HG03432 (cell line): ENCODE data around the gene PTPN12.

Experiments used
- ATAC-seq: cut with Tn5 transposase; IDR thresholded peaks from one replicate; pipeline ENCODE4 v1.9.1; 2021; ENCODE audit warnings: mild to moderate bottlenecking, moderate library complexity; ENCODE audit not compliant: unreplicated experiment

PTPN12 gene

DNA sequence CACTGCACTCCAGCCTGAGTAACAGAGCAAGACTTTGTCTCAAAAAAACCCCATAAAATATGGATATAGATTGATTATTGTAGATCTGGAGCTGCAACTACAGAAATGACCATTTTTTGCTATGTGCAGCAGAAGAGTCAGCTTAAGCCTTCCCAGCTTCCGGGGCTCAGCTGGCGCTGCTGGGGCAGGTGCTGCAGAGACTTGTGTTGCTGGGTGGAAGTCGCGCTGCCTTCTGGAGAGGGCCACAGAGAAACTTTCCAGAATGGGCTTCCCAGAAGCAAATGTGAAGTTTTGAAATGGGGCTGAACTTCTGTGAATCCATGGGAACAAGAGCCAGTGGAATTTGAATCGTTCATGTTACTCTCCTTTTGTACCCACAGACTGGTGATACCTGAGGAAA lies 121.8 kb downstream of the PTPN12 start:
- no peak for ATAC-seq

- no peak for ATAC-seq
These were observed 124.7 kb downstream of the PTPN12 start for GRCh38 chr7:77661816-77662215.

- no peak for ATAC-seq
These were observed 125.8 kb downstream of the PTPN12 start for GRCh38 chr7:77662869-77663268.

- ATAC-seq: no peak
These were observed 127.6 kb downstream of the PTPN12 start for GRCh38 chr7:77664715-77665114.

GRCh38 chr7:77665161-77665560 lies 128.1 kb downstream of the PTPN12 start:
- no peak for ATAC-seq

GRCh38 chr7:77667459-77668086 lies 130.5 kb downstream of the PTPN12 start:
- ATAC-seq: no peak

GRCh38 chr7:77674878-77675277 lies 137.8 kb downstream of the PTPN12 start:
- peak; percentile 79 for ATAC-seq

DNA sequence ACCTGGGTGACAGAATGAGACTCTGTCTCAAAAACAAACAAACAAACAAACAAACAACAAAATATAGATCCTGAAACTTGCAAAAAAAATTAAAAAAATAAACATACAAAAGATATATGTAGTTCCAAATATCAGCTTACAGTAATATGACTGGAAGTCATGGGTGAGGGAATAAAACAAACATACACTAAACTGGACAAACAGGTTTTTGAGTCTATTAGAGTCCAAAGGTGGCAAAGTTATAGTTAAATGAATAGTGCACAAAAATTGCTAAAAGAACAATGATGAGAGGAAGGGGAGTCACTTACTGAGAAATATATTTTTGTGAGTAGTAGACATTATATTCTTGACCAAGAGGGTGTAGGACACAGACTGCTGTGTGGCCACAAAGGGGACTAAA lies 142.5 kb downstream of the PTPN12 start:
- ATAC-seq: no peak

- no peak for ATAC-seq
These were observed 143.2 kb downstream of the PTPN12 start for GRCh38 chr7:77680266-77680665.

DNA sequence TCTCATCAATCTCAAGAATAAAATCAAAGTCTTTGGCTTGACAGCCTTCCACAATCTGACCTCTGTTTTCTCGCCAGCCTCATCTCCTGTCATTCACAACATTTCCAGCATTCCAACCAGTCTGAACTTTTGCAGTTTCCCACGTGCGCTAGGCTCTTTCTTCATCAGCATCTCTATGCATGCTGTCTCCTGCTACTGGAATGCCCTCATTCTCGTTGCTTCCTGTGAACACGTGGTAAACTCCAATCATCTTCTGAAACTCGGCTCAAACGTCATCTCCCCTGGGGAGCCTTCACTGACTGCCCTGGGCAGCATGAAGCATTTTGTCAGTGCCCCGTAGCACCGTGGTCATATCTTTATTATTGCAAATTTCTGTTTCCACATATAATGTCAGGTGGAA lies 146.9 kb downstream of the PTPN12 start:
- ATAC-seq: no peak

GRCh38 chr7:77685233-77685632 lies 148.1 kb downstream of the PTPN12 start:
- ATAC-seq: no peak

- ATAC-seq: no peak
These were observed 150.1 kb downstream of the PTPN12 start for GRCh38 chr7:77687100-77687746.

DNA sequence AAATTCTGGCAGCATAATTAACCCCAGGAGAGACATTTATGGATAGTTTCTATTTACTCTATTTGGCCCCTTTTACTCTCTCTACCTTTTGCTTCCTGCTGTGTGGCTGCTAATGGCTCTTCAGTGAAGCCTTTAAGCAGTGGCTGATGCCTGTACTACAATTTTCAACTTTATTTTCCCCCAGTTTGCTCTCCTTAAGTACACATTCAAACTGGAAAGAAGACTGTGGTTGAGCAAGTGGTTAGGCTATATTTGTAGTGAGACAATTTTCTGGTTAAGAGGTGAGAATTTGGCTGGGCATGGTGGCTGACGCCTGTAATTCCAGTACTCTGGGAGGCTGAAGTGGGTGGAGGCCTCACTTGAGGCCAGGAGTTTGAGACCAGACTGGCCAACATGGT lies 150.7 kb downstream of the PTPN12 start:
- ATAC-seq: peak; percentile 52
